H9 (cell line): ENCODE results near the gene TEX52. TPM values are rescaled to one million over a fixed set of nuclear protein-coding genes. Genes with fewer than 3 reads are reported as not detected.
A peak's percentile ranks its signal among the peaks of the same experiment; 100 is the strongest.

ENCODE experiments used
- DNase-seq: peaks from one replicate; pipeline ENCODE4 v3.0.0-alpha.2; 2017
- H2AFZ ChIP-seq: one replicate; pipeline ENCODE4 v1.6.1; 2013; ENCODE audit warnings: mild to moderate bottlenecking, low read length, control low read depth, moderate library complexity
- H2AK5ac ChIP-seq: 2 replicates; pipeline ENCODE4 v1.6.1; 2013; ENCODE audit warnings: low read length, control low read depth, mixed read lengths; ENCODE audit not compliant: insufficient read length
- H2BK120ac ChIP-seq: one replicate; pipeline ENCODE4 v1.6.1; 2013; ENCODE audit warnings: low read depth, mild to moderate bottlenecking, low read length, control low read depth, inconsistent platforms; ENCODE audit not compliant: poor library complexity, severe bottlenecking
- H2BK12ac ChIP-seq: 2 replicates; pipeline ENCODE4 v1.6.1; 2013; ENCODE audit warnings: low read length, control low read depth, mixed read lengths, low read depth; ENCODE audit not compliant: insufficient read length
- H2BK15ac ChIP-seq: 2 replicates; pipeline ENCODE4 v1.6.1; 2013; ENCODE audit warnings: low read depth, low read length, control low read depth
- H2BK20ac ChIP-seq: one replicate; pipeline ENCODE4 v1.6.1; 2013; ENCODE audit warnings: low read depth, mild to moderate bottlenecking, low read length, control low read depth, inconsistent platforms; ENCODE audit not compliant: poor library complexity, severe bottlenecking
- H2BK5ac ChIP-seq: 2 replicates; pipeline ENCODE4 v1.6.1; 2013; ENCODE audit warnings: low read length, control low read depth, mixed read lengths; ENCODE audit not compliant: insufficient read length
- H3K14ac ChIP-seq: 2 replicates; pipeline ENCODE4 v1.6.1; 2013; ENCODE audit warnings: low read length, control low read depth; ENCODE audit not compliant: insufficient read depth
- H3K18ac ChIP-seq: 2 replicates; pipeline ENCODE4 v1.6.1; 2013; ENCODE audit warnings: low read depth, mild to moderate bottlenecking, mixed read lengths, low read length, control low read depth; ENCODE audit not compliant: insufficient read length
- H3K23ac ChIP-seq: 2 replicates; pipeline ENCODE4 v1.6.1; 2013; ENCODE audit warnings: low read length, control low read depth, mixed read lengths, low read depth; ENCODE audit not compliant: insufficient read length
- H3K23me2 ChIP-seq: 2 replicates; pipeline ENCODE4 v1.6.1; 2013; ENCODE audit warnings: low read depth, mild to moderate bottlenecking, mixed read lengths, low read length, control low read depth; ENCODE audit not compliant: insufficient read length, poor library complexity, severe bottlenecking
- H3K27ac ChIP-seq: 2 replicates; pipeline ENCODE4 v1.5.1; 2013; ENCODE audit warnings: low read length, control low read depth, mixed read lengths, low read depth; ENCODE audit not compliant: insufficient read length
- H3K27me3 ChIP-seq: 2 replicates; pipeline ENCODE4 v1.6.1; 2013; ENCODE audit warnings: low read length, control low read depth, inconsistent platforms; ENCODE audit not compliant: insufficient read depth
- H3K4ac ChIP-seq: 2 replicates; pipeline ENCODE4 v1.6.1; 2013; ENCODE audit warnings: low read depth, mild to moderate bottlenecking, control low read depth, inconsistent platforms, low read length, moderate library complexity
- H3K4me1 ChIP-seq: 2 replicates; pipeline ENCODE4 v1.6.1; 2013; ENCODE audit warnings: low read length, control low read depth, inconsistent platforms; ENCODE audit not compliant: insufficient read depth
- H3K4me2 ChIP-seq: 2 replicates; pipeline ENCODE4 v1.6.1; 2013; ENCODE audit warnings: low read length, control low read depth, mixed read lengths; ENCODE audit not compliant: insufficient read length, insufficient read depth
- H3K56ac ChIP-seq: 2 replicates; pipeline ENCODE4 v1.6.1; 2013; ENCODE audit warnings: low read depth, mild to moderate bottlenecking, mixed read lengths, low read length, control low read depth; ENCODE audit not compliant: insufficient read length
- H3K79me1 ChIP-seq: 2 replicates; pipeline ENCODE4 v1.6.1; 2013; ENCODE audit warnings: low read depth, mild to moderate bottlenecking, moderate library complexity, low read length, control low read depth, inconsistent platforms; ENCODE audit not compliant: insufficient read depth, poor library complexity, severe bottlenecking
- H3K79me2 ChIP-seq: 2 replicates; pipeline ENCODE4 v1.6.1; 2013; ENCODE audit warnings: low read length, control low read depth, inconsistent platforms; ENCODE audit not compliant: insufficient read depth
- H3K9ac ChIP-seq: 2 replicates; pipeline ENCODE4 v1.6.1; 2013; ENCODE audit warnings: low read length, control low read depth, mixed read lengths; ENCODE audit not compliant: insufficient read length; ENCODE audit errors: extremely low read depth
- H3K9me3 ChIP-seq: one replicate; pipeline ENCODE4 v1.6.1; 2013; ENCODE audit warnings: low read depth, low read length, inconsistent platforms; ENCODE audit not compliant: control insufficient read depth
- H3T11ph ChIP-seq: one replicate; pipeline ENCODE4 v1.6.1; 2013; ENCODE audit warnings: mild to moderate bottlenecking, low read length, control low read depth, inconsistent platforms
- H4K20me1 ChIP-seq: one replicate; pipeline ENCODE4 v1.6.1; 2013; ENCODE audit not compliant: control insufficient read depth, insufficient read length, insufficient read depth
- H4K5ac ChIP-seq: 2 replicates; pipeline ENCODE4 v1.6.1; 2013; ENCODE audit warnings: low read depth, mild to moderate bottlenecking, mixed read lengths, low read length, control low read depth; ENCODE audit not compliant: insufficient read length
- H4K8ac ChIP-seq: replicated peaks from 2 replicates; pipeline ENCODE4 v1.6.1; 2013; ENCODE audit warnings: low read length, control low read depth, mixed read lengths, low read depth; ENCODE audit not compliant: insufficient read length
- H4K91ac ChIP-seq: 2 replicates; pipeline ENCODE4 v1.6.1; 2013; ENCODE audit warnings: low read depth, mild to moderate bottlenecking, moderate library complexity, mixed read lengths, low read length, control low read depth; ENCODE audit not compliant: insufficient read length
- H3K27ac Mint-ChIP-seq, 3 experiments: 2 replicates in 2 of 3; 3 replicates in 1 of 3; pipeline ENCODE4 v1.8.0; 2020 to 2021; ENCODE audit warnings: mixed read lengths in 3 of 3, mild to moderate bottlenecking in 1 of 3, moderate library complexity in 1 of 3
- H3K27me3 Mint-ChIP-seq: 2 replicates; pipeline ENCODE4 v1.8.0; 2021; ENCODE audit warnings: low read depth, mild to moderate bottlenecking, moderate library complexity, mixed read lengths
- H3K36me3 Mint-ChIP-seq, 3 experiments: 2 replicates in 2 of 3; 3 replicates in 1 of 3; pipeline ENCODE4 v1.8.0; 2020 to 2021; ENCODE audit warnings: low read depth in 3 of 3, mixed read lengths in 3 of 3; ENCODE audit not compliant: insufficient read depth in 1 of 3
- H3K4me1 Mint-ChIP-seq, 2 experiments: 2 replicates each; pipeline ENCODE4 v1.8.0; 2020; ENCODE audit warnings: mixed read lengths in 2 of 2
- H3K4me3 Mint-ChIP-seq, 2 experiments: 2 replicates in 1 of 2; 3 replicates in 1 of 2; pipeline ENCODE4 v1.8.0; 2020 to 2021; ENCODE audit warnings: mild to moderate bottlenecking in 2 of 2, mixed read lengths in 2 of 2, moderate library complexity in 1 of 2
- H3K9me3 Mint-ChIP-seq, 2 experiments: 2 replicates in 1 of 2; 3 replicates in 1 of 2; pipeline ENCODE4 v1.8.0; 2020; ENCODE audit warnings: mild to moderate bottlenecking in 2 of 2, mixed read lengths in 2 of 2, moderate library complexity in 1 of 2
- CTCF ChIP-seq: fragments of 200-600 bp; sonication (generic); conservative IDR thresholded peaks from 3 replicates; pipeline ENCODE4 v1.8.0; 2021; ENCODE audit warnings: antibody characterized with exemption, mild to moderate bottlenecking
- WGBS: extraction: QIAGEN DNeasy Blood & Tissue Kit; methylation state at CpG from one replicate; pipeline ENCODE4 v1.1.7; 2013; ENCODE audit warnings: missing lambda C conversion rate, low lambda C conversion rate, mixed read lengths; ENCODE audit not compliant: insufficient read length; ENCODE audit errors: extremely low coverage; 5-methylcytosine and 5-hydroxymethylcytosine counted together
- total RNA-seq: library from RNA; stranded (reverse); gene quantifications from 2 replicates; pipeline ENCODE4 v1.2.1, GENCODE V29; 2021

Gene TEX52
- total RNA-seq, 1 experiment from 2014 or later, result 0.20 TPM

- Mint-ChIP-seq H3K9me3 (0 out of 5 replicates have a peak, but pooled peaks cover 0 to 2% of the 10 kb centered on the region in 2 experiments), H3K27me3 (no peaks in the 10 kb centered on the region), H3K27ac (peak overlapping the region; percentile 24 to 66 (median 49); a peak in 3 of 7 replicates), H3K4me1 (peaks cover 27 to 30% of the 10 kb centered on the region in 2 experiments), H3K4me3 (peak overlapping the region in 1 of 2 experiments; percentile 58; a peak in 2 of 5 replicates), H3K36me3 (peaks cover 14 to 21% (median 17%) of the 10 kb centered on the region in 3 experiments)
- no CpG with 5 or more reads among the region's 3 CpGs for WGBS
- no peak overlapping the region for H3K4ac ChIP-seq
- no peak overlapping the region for H4K5ac ChIP-seq
- H3K9me3 ChIP-seq, result no peaks in the 10 kb centered on the region
- H4K20me1 ChIP-seq, result no peaks in the 10 kb centered on the region
- H2BK5ac ChIP-seq, result no peak overlapping the region
- H3K27ac ChIP-seq, result no peak overlapping the region
- no peak overlapping the region for H2BK120ac ChIP-seq
- no peak overlapping the region for H2BK20ac ChIP-seq
- peaks cover 7% of the 10 kb centered on the region; the same call in 1 of the 2 replicates for H3K79me2 ChIP-seq
- no peaks in the 10 kb centered on the region for H3K27me3 ChIP-seq
- H3T11ph ChIP-seq, result no peak overlapping the region
- no peak overlapping the region for H3K23ac ChIP-seq
- H2BK15ac ChIP-seq, result no peak overlapping the region
- no peaks in the 10 kb centered on the region for H3K4me1 ChIP-seq
- H3K56ac ChIP-seq, result no peak overlapping the region
- no peak for TF ChIP-seq CTCF
- H3K79me1 ChIP-seq, result no peaks in the 10 kb centered on the region
- H4K91ac ChIP-seq, result no peak overlapping the region
- H3K23me2 ChIP-seq, result peaks cover 14% of the 10 kb centered on the region
- H3K14ac ChIP-seq, result no peak overlapping the region
- DNase-seq, result no peak
- no peak overlapping the region for H2AFZ ChIP-seq
- H3K18ac ChIP-seq, result no peak overlapping the region
- H3K9ac ChIP-seq, result no peak overlapping the region
- no peak overlapping the region for H4K8ac ChIP-seq
- H2AK5ac ChIP-seq, result no peak overlapping the region
- H2BK12ac ChIP-seq, result no peak overlapping the region
- no peak overlapping the region for H3K4me2 ChIP-seq
These were observed 23.0 kb upstream of the TEX52 start for GRCh38 chr12:2879853-2880252.
